Activated CD4-positive, alpha-beta T cell treated with anti-CD3 and anti-CD28 coated beads for 4 hours (primary cell): ENCODE results near the gene PIAS1.
"Not testable (repeated sequence)": the region's sequence is repeated elsewhere in the genome, so short reads cannot be mapped to it uniquely, and the experiment has no call there.

Experiments
- DNase-seq, 2 donors: peaks; one replicate each; pipeline ENCODE4 v3.0.0-alpha.2; 2020

The PIAS1 gene

GRCh38 chr15:68053701-68054627 lies at the start of gene PIAS1:
Gene PIAS1, plus strand, starts transcription at chr15:68054315. Its CDS starts 12 bp downstream, at chr15:68054327.
- DNase-seq = peak; percentile 92 to 95

- not testable (repeated sequence) for DNase-seq
Observed at GRCh38 chr15:68007642-68008041, 46.5 kb upstream of the PIAS1 start.

GRCh38 chr15:68010361-68011153 lies 43.6 kb upstream of the PIAS1 start:
- DNase-seq = no peak

- no peak for DNase-seq
Observed at GRCh38 chr15:68012911-68013310, 41.2 kb upstream of the PIAS1 start.

- DNase-seq = no peak
Observed at GRCh38 chr15:68014219-68014618, 39.9 kb upstream of the PIAS1 start.

GRCh38 chr15:68015244-68015643 lies 38.9 kb upstream of the PIAS1 start:
- no peak for DNase-seq

- DNase-seq = no peak
Observed at GRCh38 chr15:68017201-68017600, 36.9 kb upstream of the PIAS1 start.

- no peak for DNase-seq
Observed at GRCh38 chr15:68018797-68019444, 35.2 kb upstream of the PIAS1 start.

GRCh38 chr15:68019814-68020525 lies 34.1 kb upstream of the PIAS1 start:
- DNase-seq = no peak

GRCh38 chr15:68020685-68021084 lies 33.4 kb upstream of the PIAS1 start:
- no peak for DNase-seq

- no peak for DNase-seq
Observed at GRCh38 chr15:68022061-68022460, 32.1 kb upstream of the PIAS1 start.

- no peak for DNase-seq
Observed at GRCh38 chr15:68023307-68024101, 30.6 kb upstream of the PIAS1 start.

GRCh38 chr15:68025835-68026424 lies 28.2 kb upstream of the PIAS1 start:
- no peak for DNase-seq

- DNase-seq = no peak
Observed at GRCh38 chr15:68027388-68027787, 26.7 kb upstream of the PIAS1 start.

- DNase-seq = no peak
Observed at GRCh38 chr15:68028137-68028887, 25.8 kb upstream of the PIAS1 start.

- DNase-seq = no peak
Observed at GRCh38 chr15:68028888-68029207, 25.3 kb upstream of the PIAS1 start.

- no peak for DNase-seq
Observed at GRCh38 chr15:68029959-68030358, 24.2 kb upstream of the PIAS1 start.

- no peak for DNase-seq
Observed at GRCh38 chr15:68031404-68031803, 22.7 kb upstream of the PIAS1 start.

- no peak for DNase-seq
Observed at GRCh38 chr15:68032672-68033071, 21.4 kb upstream of the PIAS1 start.

GRCh38 chr15:68034081-68034480 lies 20.0 kb upstream of the PIAS1 start:
- DNase-seq = no peak
